ENCODE results near the gene SORCS2. TPM values are rescaled to one million over a fixed set of nuclear protein-coding genes. Genes with fewer than 3 reads are reported as not detected.

SORCS2 gene
- total and polyA plus RNA-seq, 2 of the 8 experiments (the other 6 are each of a cell fraction or from before 2014, with no cell fraction given) = 0.36 to 1.8 TPM

- CTCF ChIA-PET (ENCODE audit: partially characterized antibody) = interaction anchor here (1.4 to 1.7 kb wide), 4 partner anchors 9 to 132 kb away, joined by 3 to 5 read pairs (median 3); no protein-coding TSS in a partner anchor
- H3K18ac ChIP-seq (ENCODE audit: extremely low read depth, low read length) = no peak overlapping the region
- no peak overlapping the region for H2AK5ac ChIP-seq (ENCODE audit: low read depth, low read length)
- no peak overlapping the region for H3K14ac ChIP-seq (ENCODE audit: insufficient read length)
- no peak overlapping the region for H4K91ac ChIP-seq (replicated peaks; ENCODE audit: insufficient read length, low read length)
- no peak overlapping the region for H3K23ac ChIP-seq (ENCODE audit: insufficient read length)
- DNase-seq (ENCODE audit: low read depth in 1 of 2, low spot score in 2 of 2) = no peak
- WGBS, 2 experiments (ENCODE audit: extremely low coverage in 1 of 2, insufficient coverage in 1 of 2, insufficient read length in 1 of 2, insufficient replicate concordance in 2 of 2, low coverage in 1 of 2, low lambda C conversion rate in 2 of 2, missing lambda C conversion rate in 1 of 2) = 84% methylated on average over 19 of the region's 19 CpGs; no CpG with 5 or more reads in 1 of the 2 experiments
- H3K36me3 ChIP-seq (ENCODE audit: control insufficient read depth in 2 of 4, insufficient read depth in 4 of 4, low read length in 3 of 4) = no peaks in the 10 kb centered on the region
- H3K9ac ChIP-seq (replicated peaks in 1 of 4; ENCODE audit: extremely low read depth in 1 of 4, low read depth in 3 of 4, low read length in 3 of 4) = no peak overlapping the region
- H3K27me3 ChIP-seq (replicated peaks in 1 of 4; ENCODE audit: control insufficient read depth in 3 of 4, extremely low read depth in 1 of 4, insufficient read depth in 3 of 4, low read length in 3 of 4) = 0 out of 7 replicates have a peak, but pooled peaks cover 0 to 2% (median 0%) of the 10 kb centered on the region in 4 experiments
- no peak overlapping the region for H3K4me2 ChIP-seq (ENCODE audit: insufficient read depth in 1 of 2, low read depth in 2 of 2, low read length in 2 of 2)
- H3K4ac ChIP-seq (replicated peaks; ENCODE audit: insufficient read length, low read depth, low read length) = no peak overlapping the region
- no peak overlapping the region for H3K27ac ChIP-seq (ENCODE audit: low read depth, low read length)
- TF ChIP-seq YY1 (IDR thresholded peaks at IDR 0.05; ENCODE audit: low read depth, low read length) (no peak), MAFK (IDR thresholded peaks at IDR 0.05; ENCODE audit: low read depth, low read length) (no peak), JUND (IDR thresholded peaks at IDR 0.05; ENCODE audit: low read length) (no peak), SP1 (IDR thresholded peaks at IDR 0.05; ENCODE audit: low read depth, low read length) (no peak), ATF2 (IDR thresholded peaks at IDR 0.05; ENCODE audit: low read length) (no peak), SUZ12 (IDR thresholded peaks at IDR 0.05; ENCODE audit: low read length) (no peak), TCF12 (IDR thresholded peaks at IDR 0.05; ENCODE audit: low read depth, low read length) (no peak), CREB1 (IDR thresholded peaks at IDR 0.05) (no peak), ZNF274 (IDR thresholded peaks at IDR 0.05; ENCODE audit: borderline replicate concordance, extremely low read depth, low read length) (no peak), RBBP5 (IDR thresholded peaks at IDR 0.05; ENCODE audit: borderline replicate concordance, low read depth, low read length) (no peak)
- no peaks in the 10 kb centered on the region for H3K9me3 ChIP-seq (ENCODE audit: insufficient read depth in 2 of 2, low read depth in 1 of 2, low read length in 1 of 2)
- H3K4me3 ChIP-seq (ENCODE audit: extremely low read depth in 1 of 4, insufficient read depth in 2 of 4, low read depth in 3 of 4, low read length in 4 of 4) = no peak overlapping the region
- peak overlapping the region; percentile 55; the same call in 1 of the 2 replicates for H2BK15ac ChIP-seq (ENCODE audit: low read length)
- H2BK120ac ChIP-seq (replicated peaks; ENCODE audit: low read depth, low read length) = no peak overlapping the region
- H2BK5ac ChIP-seq (ENCODE audit: low read depth, low read length) = no peak overlapping the region
- H4K5ac ChIP-seq (ENCODE audit: insufficient read length, low read depth, low read length) = no peak overlapping the region
- H3K23me2 ChIP-seq (ENCODE audit: low read depth, low read length) = no peaks in the 10 kb centered on the region
- no peak overlapping the region for H4K8ac ChIP-seq (ENCODE audit: extremely low read depth, insufficient read depth, low read length)
- H2BK20ac ChIP-seq (ENCODE audit: low read length) = no peak overlapping the region
- no peaks in the 10 kb centered on the region for H3K79me1 ChIP-seq (ENCODE audit: low read depth, low read length)
- no peaks in the 10 kb centered on the region for H4K20me1 ChIP-seq (replicated peaks in 1 of 2; ENCODE audit: control insufficient read depth in 1 of 2, insufficient read depth in 2 of 2, low read length in 2 of 2)
- H3K4me1 ChIP-seq (replicated peaks in 1 of 4; ENCODE audit: control insufficient read depth in 3 of 4, insufficient read depth in 4 of 4, low read length in 3 of 4) = no peaks in the 10 kb centered on the region; a peak in 2 of 7 replicates
- no peaks in the 10 kb centered on the region for H3K79me2 ChIP-seq (ENCODE audit: control insufficient read depth in 1 of 2, insufficient read depth in 2 of 2, low read length in 2 of 2)
- POLR2A ChIA-PET (ENCODE audit: partially characterized antibody) = no interaction called here
- H2BK12ac ChIP-seq (ENCODE audit: low read depth, low read length) = no peak overlapping the region
- H3K56ac ChIP-seq (replicated peaks; ENCODE audit: insufficient read length, low read depth, low read length) = no peak overlapping the region
- no peak for FAIRE-seq
- no peak overlapping the region for H2AFZ ChIP-seq (ENCODE audit: low read length)
Observed at GRCh38 chr4:7155590-7156071, 36.7 kb upstream of the SORCS2 start.
